SHP77 (cell line): Measurements from ENCODE around the gene TRIM52.
"Not testable (repeated sequence)": the region's sequence is repeated elsewhere in the genome, so short reads cannot be mapped to it uniquely, and the experiment has no call there.

Experiments used
- DNase-seq, 2 experiments: peaks; one replicate each; lab custom pipeline; 2025; lab: John Stamatoyannopoulos, UW

Gene TRIM52

GRCh38 chr5:181214249-181214648 is 46.7 kb downstream of the TRIM52 start:
- not testable (repeated sequence) for DNase-seq

GRCh38 chr5:181212934-181213333 is 48.0 kb downstream of the TRIM52 start:
- no peak for DNase-seq

DNA sequence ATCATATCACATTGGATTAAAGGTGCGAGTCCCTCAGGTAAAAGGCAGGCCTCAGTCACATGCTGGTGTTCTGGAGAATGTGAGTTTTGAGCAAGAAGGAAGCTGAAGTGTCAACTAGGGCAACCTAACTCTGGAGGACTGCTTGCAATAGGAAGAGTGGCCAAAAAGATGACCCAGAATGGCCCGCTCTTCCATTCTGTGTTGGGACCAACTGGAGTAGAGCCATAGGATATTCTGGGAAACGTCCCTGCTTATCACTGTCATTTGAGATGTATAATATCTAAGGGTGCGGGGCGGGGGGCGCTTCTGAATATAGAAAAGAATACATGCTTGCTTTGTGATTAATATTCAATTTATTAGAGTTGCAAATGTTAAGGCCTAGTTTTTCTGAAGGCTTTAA is 48.9 kb downstream of the TRIM52 start:
- DNase-seq, result no peak

- DNase-seq, result no peak
Observed at GRCh38 chr5:181211208-181211607, 49.7 kb downstream of the TRIM52 start.

GRCh38 chr5:181210698-181211097 is 50.2 kb downstream of the TRIM52 start:
- not testable (repeated sequence) for DNase-seq

DNA sequence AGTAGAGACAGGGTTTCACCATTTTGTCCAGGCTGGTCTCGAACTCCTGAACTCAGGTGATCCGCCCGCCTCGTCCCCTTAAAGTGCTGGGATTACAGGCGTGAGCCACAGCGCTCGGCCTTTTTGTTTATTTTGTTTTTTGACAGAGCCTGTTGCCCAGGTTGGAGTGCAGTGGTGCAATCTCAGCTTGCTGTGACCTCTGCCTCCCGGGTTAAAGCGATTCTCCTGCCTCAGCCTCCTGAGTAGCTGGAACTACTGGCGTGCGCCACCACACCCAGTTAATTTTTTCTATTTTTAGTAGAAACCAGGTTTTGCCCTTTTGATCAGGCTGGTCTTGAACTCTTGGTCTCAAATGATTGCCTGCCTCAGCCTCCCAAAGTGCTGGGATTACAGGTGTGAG is 50.8 kb downstream of the TRIM52 start:
- not testable (repeated sequence) for DNase-seq

GRCh38 chr5:181209006-181209405 is 51.9 kb downstream of the TRIM52 start:
- DNase-seq, result not testable (repeated sequence)

GRCh38 chr5:181207960-181208253 is 53.0 kb downstream of the TRIM52 start:
- DNase-seq, result no peak

GRCh38 chr5:181207214-181207959 is 53.6 kb downstream of the TRIM52 start:
- DNase-seq, result no peak

DNA sequence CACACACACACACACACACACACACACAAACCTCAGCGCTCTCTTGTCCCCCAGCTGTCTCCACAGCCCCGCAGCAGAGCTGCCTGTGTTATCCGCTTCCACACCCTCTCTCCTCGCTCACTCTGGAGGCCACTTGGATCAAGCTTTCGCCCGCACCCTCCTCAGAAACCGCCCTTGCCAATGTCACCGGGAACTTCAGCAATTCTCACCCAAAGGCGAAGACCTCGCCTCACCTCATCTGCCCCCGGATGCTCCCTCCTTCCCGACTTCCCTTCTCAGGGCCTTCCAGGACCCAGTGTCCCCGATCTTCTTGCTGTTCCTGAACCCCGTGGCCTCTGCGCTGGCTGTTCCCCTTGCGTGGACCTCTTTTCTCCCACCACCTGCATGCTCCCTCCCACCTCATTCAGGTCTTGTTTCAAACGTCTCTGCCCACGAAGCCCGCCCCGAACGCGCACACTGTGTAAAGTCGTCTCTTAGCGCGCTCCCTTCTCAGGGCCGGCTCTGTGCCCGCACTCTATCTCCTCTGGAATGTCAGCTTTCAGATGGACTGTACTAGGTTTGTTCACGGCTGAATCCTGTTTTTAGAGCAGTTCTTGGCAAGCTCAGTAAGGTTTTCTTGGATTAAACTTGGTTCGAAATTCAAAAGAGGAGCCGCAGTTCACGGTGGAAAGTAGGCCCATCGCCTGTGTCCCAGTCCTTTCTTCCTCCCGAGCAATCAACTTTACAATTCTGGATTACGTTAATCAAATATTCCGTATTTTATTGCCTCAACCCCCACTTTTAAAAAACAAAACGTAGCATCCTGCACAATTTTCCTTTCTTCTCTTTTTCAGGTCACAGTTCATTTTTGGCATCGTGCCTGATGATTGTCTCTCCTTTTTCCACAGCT is 54.9 kb downstream of the TRIM52 start:
- DNase-seq, result no peak
